ENCODE results near the gene CA9.
A peak's percentile ranks its signal among the peaks of the same experiment; 100 is the strongest.

Gene CA9

GRCh38 chr9:35675732-35676392, 2.1 kb downstream of the CA9 start:
- DNase-seq = no peak

- DNase-seq = no peak
Observed at GRCh38 chr9:35679091-35679490, 5.4 kb downstream of the CA9 start.

- DNase-seq = no peak
Observed at GRCh38 chr9:35679766-35680330, 6.1 kb downstream of the CA9 start.

- no peak for DNase-seq
Observed at GRCh38 chr9:35680331-35681105, 6.8 kb downstream of the CA9 start.

GRCh38 chr9:35681341-35682002, 7.7 kb downstream of the CA9 start:
- DNase-seq = no peak

- no peak for DNase-seq
Observed at GRCh38 chr9:35682051-35682450, 8.3 kb downstream of the CA9 start.

- DNase-seq = no peak
Observed at GRCh38 chr9:35682520-35683315, 9.0 kb downstream of the CA9 start.

GRCh38 chr9:35683323-35683722, 9.6 kb downstream of the CA9 start:
- DNase-seq = no peak

- DNase-seq = no peak
Observed at GRCh38 chr9:35684921-35685320, 11.2 kb downstream of the CA9 start.

GRCh38 chr9:35685506-35685905, 11.8 kb downstream of the CA9 start:
- no peak for DNase-seq

GRCh38 chr9:35686222-35687203, 12.8 kb downstream of the CA9 start:
- DNase-seq = no peak

- no peak for DNase-seq
Observed at GRCh38 chr9:35687306-35687705, 13.6 kb downstream of the CA9 start.

GRCh38 chr9:35687972-35688557, 14.3 kb downstream of the CA9 start:
- DNase-seq = no peak

GRCh38 chr9:35688558-35689541, 15.1 kb downstream of the CA9 start:
- no peak for DNase-seq

- DNase-seq = no peak
Observed at GRCh38 chr9:35689542-35690293, 16.0 kb downstream of the CA9 start, which contains the start of gene TPM2. TSS of gene TPM2 (minus strand) at chr9:35689925. CDS start at chr9:35689817, 108 bp downstream.

GRCh38 chr9:35690294-35690613, 16.5 kb downstream of the CA9 start:
- no peak for DNase-seq

GRCh38 chr9:35690614-35691333, 17.0 kb downstream of the CA9 start:
- peak; percentile 10 for DNase-seq

- no peak for DNase-seq
Observed at GRCh38 chr9:35691334-35691650, 17.6 kb downstream of the CA9 start.

Measured in activated CD4-positive, alpha-beta T cell treated with anti-CD3 and anti-CD28 coated beads, Interleukin-2, amount 50 U/mL, for 1 hour (primary cell).